HepG2 (cell line): ENCODE data around the gene CCDC148. TPM values are rescaled to one million over a fixed set of nuclear protein-coding genes. Genes with fewer than 3 reads are reported as not detected.

Experiments used
- ATF3 ChIP-seq: sonication (generic); formaldehyde crosslinking; IDR thresholded peaks from 2 replicates; pipeline ENCODE4 v1.4.0; 2020; ENCODE audit warnings: missing genetic modification reagents
- KLF12 ChIP-seq: sonication (generic); formaldehyde crosslinking; IDR thresholded peaks from 2 replicates; pipeline ENCODE4 v1.4.0; 2020; ENCODE audit warnings: missing genetic modification reagents, borderline replicate concordance
- KLF15 ChIP-seq: sonication (generic); formaldehyde crosslinking; IDR thresholded peaks from 2 replicates; pipeline ENCODE4 v1.8.1; 2023; ENCODE audit warnings: borderline replicate concordance, mild to moderate bottlenecking, inconsistent platforms, missing genetic modification reagents, mixed read lengths
- MTF2 ChIP-seq: sonication (generic); formaldehyde crosslinking; IDR thresholded peaks from 2 replicates; pipeline ENCODE4 v1.5.0; 2020; ENCODE audit warnings: missing genetic modification reagents, borderline replicate concordance
- NR3C1 ChIP-seq: sonication (generic); formaldehyde crosslinking; IDR thresholded peaks from 2 replicates; pipeline ENCODE4 v1.4.0; 2020; ENCODE audit warnings: missing genetic modification reagents
- ZFP62 ChIP-seq: sonication (generic); formaldehyde crosslinking; IDR thresholded peaks from 2 replicates; pipeline ENCODE4 v1.4.0; 2020; ENCODE audit warnings: missing genetic modification reagents
- ZIK1 ChIP-seq: sonication (generic); formaldehyde crosslinking; IDR thresholded peaks from 2 replicates; pipeline ENCODE4 v1.5.0; 2020; ENCODE audit warnings: mild to moderate bottlenecking, low read depth, missing genetic modification reagents, borderline replicate concordance
- ZNF260 ChIP-seq: sonication (generic); formaldehyde crosslinking; IDR thresholded peaks from 2 replicates; pipeline ENCODE4 v1.4.0; 2020; ENCODE audit warnings: missing genetic modification reagents, low read depth, mild to moderate bottlenecking, borderline replicate concordance
- ZNF512B ChIP-seq: sonication (generic); formaldehyde crosslinking; IDR thresholded peaks from 2 replicates; pipeline ENCODE4 v1.5.1; 2020; ENCODE audit warnings: missing genetic modification reagents, mild to moderate bottlenecking, borderline replicate concordance
- ZNF556 ChIP-seq: sonication (generic); formaldehyde crosslinking; IDR thresholded peaks from 2 replicates; pipeline ENCODE4 v1.4.0; 2020; ENCODE audit warnings: mild to moderate bottlenecking, missing genetic modification reagents, borderline replicate concordance
- ZNF678 ChIP-seq: sonication (generic); formaldehyde crosslinking; IDR thresholded peaks from 2 replicates; pipeline ENCODE4 v1.4.0; 2020; ENCODE audit warnings: mild to moderate bottlenecking, missing genetic modification reagents
- ZNF687 ChIP-seq: sonication (generic); formaldehyde crosslinking; IDR thresholded peaks from 2 replicates; pipeline ENCODE4 v1.5.1; 2020; ENCODE audit warnings: mild to moderate bottlenecking, missing genetic modification reagents, moderate library complexity
- ZNF749 ChIP-seq: sonication (generic); formaldehyde crosslinking; IDR thresholded peaks from 2 replicates; pipeline ENCODE4 v1.8.0; 2022; ENCODE audit warnings: mild to moderate bottlenecking, missing genetic modification reagents, moderate library complexity, borderline replicate concordance
- ZNF776 ChIP-seq: sonication (generic); formaldehyde crosslinking; IDR thresholded peaks from 2 replicates; pipeline ENCODE4 v1.4.0; 2020; ENCODE audit warnings: mild to moderate bottlenecking, missing genetic modification reagents
- polyA plus RNA-seq, 8 experiments: library from polyadenylated mRNA; depleted of rRNA in 3 of 8; stranded (reverse) in 7 of 8; unstranded in 1 of 8; fragments of >200 nt; fragmentation: Illumina TruSeq in 4 of 8; extraction: Trizol in 4 of 8; gene quantifications; 2 replicates each; pipeline versions ENCODE4 v1.2.1 to v1.2.3, GENCODE V29; 2011 to 2016; ENCODE audit warnings: low read depth in 4 of 8, missing spikeins in 1 of 8, mixed read lengths in 1 of 8; ENCODE audit not compliant: insufficient read depth in 1 of 8
- total RNA-seq, 5 experiments: library from RNA; depleted of rRNA; stranded (reverse); fragments of >200 nt; fragmentation: Illumina TruSeq; extraction: Trizol; gene quantifications; 2 replicates each; pipeline ENCODE4 v1.2.3, GENCODE V29; 2016; ENCODE audit warnings: low read depth in 1 of 5
- TF ChIP-seq, protein P1 (sequence below): sonication (generic); formaldehyde crosslinking; IDR thresholded peaks from 2 replicates; pipeline ENCODE4 v1.5.0; 2020; ENCODE audit warnings: mild to moderate bottlenecking, missing genetic modification reagents, borderline replicate concordance
- TF ChIP-seq, protein P2 (sequence below): sonication (generic); formaldehyde crosslinking; IDR thresholded peaks from 2 replicates; pipeline ENCODE4 v1.4.0; 2020; ENCODE audit warnings: missing genetic modification reagents, mild to moderate bottlenecking, borderline replicate concordance
- TF ChIP-seq, protein P3 (sequence below): sonication (generic); formaldehyde crosslinking; IDR thresholded peaks from 2 replicates; pipeline ENCODE4 v1.4.0; 2020; ENCODE audit warnings: missing genetic modification reagents

CCDC148 gene
- total and polyA plus RNA-seq, 2 of the 13 experiments (the other 11 are each of a cell fraction or from before 2014, with no cell fraction given): 0.30 to 0.49 TPM

DNA sequence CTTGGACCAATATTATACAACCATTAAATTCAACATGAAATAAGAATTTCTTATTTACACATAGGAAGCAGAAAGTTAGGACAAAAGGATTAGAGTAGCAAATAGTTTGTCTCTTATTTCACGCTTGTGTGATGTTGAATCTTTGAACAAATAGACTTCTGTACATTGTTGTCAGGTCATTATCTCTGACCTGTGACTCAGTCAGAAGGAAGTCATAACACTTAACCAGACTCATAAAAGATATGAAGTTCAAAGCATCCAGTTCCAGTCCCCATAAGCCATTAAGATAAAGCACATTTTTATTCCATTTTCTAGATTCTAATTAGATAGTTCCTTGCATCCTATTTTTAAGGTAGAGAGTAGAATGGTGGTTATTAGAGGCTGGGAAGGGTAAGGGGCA, 224.1 kb downstream of the CCDC148 start (continued):
- TF ChIP-seq ZFP62 (no peak), NR3C1 (CRISPR knock-in tag) (no peak), ZNF512B (no peak), ZNF556 (CRISPR knock-in tag) (no peak), ZNF776 (CRISPR knock-in tag) (no peak), ATF3 (CRISPR knock-in tag) (no peak), ZNF678 (no peak), ZIK1 (CRISPR knock-in tag) (no peak), ZNF749 (CRISPR knock-in tag) (no peak), KLF15 (CRISPR knock-in tag) (no peak), MTF2 (CRISPR knock-in tag) (no peak), KLF12 (CRISPR knock-in tag) (no peak), ZNF260 (CRISPR knock-in tag) (no peak), ZNF687 (no peak)
- TF ChIP-seq, protein P1, sequence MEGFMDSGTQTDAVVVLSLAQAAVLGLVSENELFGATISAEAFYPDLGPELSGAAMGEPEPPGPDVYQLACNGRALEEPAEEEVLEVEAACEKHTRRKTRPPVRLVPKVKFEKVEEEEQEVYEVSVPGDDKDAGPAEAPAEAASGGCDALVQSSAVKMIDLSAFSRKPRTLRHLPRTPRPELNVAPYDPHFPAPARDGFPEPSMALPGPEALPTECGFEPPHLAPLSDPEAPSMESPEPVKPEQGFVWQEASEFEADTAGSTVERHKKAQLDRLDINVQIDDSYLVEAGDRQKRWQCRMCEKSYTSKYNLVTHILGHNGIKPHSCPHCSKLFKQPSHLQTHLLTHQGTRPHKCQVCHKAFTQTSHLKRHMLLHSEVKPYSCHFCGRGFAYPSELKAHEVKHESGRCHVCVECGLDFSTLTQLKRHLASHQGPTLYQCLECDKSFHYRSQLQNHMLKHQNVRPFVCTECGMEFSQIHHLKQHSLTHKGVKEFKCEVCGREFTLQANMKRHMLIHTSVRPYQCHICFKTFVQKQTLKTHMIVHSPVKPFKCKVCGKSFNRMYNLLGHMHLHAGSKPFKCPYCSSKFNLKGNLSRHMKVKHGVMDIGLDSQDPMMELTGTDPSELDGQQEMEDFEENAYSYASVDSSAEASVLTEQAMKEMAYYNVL (CRISPR knock-in tag): no peak
- TF ChIP-seq, protein P2, sequence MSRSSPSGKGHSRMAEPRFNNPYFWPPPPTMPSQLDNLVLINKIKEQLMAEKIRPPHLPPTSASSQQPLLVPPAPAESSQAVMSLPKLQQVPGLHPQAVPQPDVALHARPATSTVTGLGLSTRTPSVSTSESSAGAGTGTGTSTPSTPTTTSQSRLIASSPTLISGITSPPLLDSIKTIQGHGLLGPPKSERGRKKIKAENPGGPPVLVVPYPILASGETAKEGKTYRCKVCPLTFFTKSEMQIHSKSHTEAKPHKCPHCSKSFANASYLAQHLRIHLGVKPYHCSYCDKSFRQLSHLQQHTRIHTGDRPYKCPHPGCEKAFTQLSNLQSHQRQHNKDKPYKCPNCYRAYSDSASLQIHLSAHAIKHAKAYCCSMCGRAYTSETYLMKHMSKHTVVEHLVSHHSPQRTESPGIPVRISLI (CRISPR knock-in tag): no peak
- TF ChIP-seq, protein P3, sequence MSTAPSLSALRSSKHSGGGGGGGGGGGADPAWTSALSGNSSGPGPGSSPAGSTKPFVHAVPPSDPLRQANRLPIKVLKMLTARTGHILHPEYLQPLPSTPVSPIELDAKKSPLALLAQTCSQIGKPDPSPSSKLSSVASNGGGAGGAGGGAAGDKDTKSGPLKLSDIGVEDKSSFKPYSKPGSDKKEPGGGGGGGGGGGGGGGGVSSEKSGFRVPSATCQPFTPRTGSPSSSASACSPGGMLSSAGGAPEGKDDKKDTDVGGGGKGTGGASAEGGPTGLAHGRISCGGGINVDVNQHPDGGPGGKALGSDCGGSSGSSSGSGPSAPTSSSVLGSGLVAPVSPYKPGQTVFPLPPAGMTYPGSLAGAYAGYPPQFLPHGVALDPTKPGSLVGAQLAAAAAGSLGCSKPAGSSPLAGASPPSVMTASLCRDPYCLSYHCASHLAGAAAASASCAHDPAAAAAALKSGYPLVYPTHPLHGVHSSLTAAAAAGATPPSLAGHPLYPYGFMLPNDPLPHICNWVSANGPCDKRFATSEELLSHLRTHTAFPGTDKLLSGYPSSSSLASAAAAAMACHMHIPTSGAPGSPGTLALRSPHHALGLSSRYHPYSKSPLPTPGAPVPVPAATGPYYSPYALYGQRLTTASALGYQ (CRISPR knock-in tag): peak; percentile 76; the same call in 1 of the 2 replicates
